Kasumi-1 (cell line): Measurements from ENCODE around the gene KLK13.

ENCODE experiments used
- DNase-seq, 2 experiments: peaks; one replicate each; lab custom pipeline; 2025; lab: John Stamatoyannopoulos, UW

KLK13 gene

DNA sequence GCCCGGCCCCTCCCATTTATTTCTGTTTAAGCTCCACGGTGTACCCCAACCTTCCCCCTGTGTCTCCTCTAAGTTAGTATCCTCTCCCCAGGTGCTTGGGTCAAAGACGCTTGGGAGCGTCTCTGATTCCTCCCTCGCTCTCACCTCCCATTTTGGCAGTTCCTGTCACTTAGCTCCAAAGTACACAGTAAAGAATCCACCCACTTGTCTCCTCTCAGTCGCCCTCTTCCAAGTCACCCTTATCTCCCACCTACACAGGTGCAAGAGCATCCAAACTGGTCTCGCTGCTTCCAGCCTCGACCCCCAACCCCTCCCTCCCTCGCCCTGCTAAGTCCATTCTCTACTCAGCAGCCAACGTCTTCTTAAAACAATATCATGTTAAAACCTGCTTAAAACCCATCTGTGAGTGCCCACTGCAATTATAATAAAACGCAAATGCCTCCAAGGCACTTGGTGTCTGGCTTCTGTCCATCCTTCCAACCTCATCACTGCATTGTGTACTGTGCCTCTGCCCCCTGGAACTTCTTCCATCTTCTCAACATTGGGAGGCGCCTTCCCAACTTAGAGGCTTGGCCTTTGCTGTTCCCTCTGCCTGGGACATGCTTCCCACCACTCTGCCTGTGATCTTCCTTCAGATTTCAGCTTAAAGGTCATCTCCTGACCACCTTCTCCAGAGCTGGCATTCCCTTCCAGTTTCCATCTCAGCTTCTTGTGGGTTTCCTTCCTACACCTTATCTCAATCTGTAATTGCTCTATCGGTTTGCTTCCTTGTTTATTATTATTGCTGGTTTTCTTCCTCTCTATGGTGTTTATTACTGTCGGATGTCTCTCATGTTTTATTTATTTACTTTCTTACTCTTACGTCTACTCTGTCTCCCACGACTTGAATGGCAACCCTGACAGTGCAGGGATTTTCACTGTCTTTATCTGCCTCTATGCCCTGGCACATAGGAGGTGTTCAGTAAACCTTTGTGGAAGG, 27.3 kb upstream of the KLK13 start:
- no peak for DNase-seq

DNA sequence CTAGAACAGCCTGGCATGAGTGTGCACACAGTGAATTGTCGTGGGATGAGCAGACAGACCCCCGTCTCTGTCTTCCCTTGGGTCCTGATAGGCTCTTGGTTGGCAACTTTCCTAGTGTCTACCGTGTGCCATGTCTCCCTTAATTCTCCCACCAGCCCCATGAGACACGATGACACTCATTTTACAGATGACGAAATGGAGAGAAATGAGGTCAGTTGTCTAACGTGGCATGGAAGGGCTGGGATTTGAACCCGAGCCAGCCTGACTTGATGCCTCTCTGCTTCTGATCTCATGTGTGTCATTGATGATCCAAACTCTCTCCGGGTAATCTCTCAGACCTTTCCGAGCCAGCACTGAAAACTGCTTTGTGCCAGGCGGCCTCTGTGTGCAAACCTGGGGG, 26.2 kb upstream of the KLK13 start:
- DNase-seq, result no peak

DNA sequence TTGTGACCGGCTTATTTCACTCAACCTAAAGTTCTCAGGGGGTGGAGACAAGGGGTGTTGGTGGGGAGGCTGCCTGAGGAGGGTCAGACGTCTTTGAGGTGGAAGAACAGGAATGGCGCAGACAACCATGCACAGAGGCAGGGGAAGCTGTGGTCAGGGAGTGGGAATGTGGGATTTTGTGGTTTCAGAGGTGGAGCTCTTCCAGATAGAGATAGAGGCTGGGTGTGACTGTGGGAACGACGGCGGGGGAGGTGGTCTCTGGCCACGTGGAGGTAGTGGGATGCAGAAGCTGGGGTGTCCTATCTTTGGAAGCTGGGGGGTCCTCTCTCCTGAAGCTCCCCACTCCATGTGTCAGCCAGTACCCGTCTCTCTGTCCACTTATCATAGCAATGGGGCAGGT, 25.6 kb upstream of the KLK13 start:
- DNase-seq, result no peak

DNA sequence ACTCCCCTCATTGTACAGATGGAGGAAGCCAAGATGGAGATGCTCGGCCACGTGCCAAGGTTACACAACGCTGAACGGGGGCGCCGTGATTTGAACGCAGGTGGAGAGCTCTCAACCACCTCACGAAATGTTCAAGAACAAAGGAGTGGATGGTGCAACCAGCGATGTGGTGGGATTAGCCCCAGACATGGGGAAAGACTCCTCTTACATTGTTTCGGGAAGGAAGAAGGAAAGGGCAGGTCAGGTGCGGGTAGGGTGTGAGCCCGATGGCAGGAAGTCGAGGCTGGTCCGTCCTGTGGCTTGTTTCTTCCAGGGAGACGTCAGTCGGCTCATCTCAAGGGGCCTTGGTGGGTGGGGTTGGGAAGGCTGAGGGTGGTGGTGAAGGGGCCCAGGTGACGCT, 24.9 kb upstream of the KLK13 start:
- DNase-seq, result no peak

DNA sequence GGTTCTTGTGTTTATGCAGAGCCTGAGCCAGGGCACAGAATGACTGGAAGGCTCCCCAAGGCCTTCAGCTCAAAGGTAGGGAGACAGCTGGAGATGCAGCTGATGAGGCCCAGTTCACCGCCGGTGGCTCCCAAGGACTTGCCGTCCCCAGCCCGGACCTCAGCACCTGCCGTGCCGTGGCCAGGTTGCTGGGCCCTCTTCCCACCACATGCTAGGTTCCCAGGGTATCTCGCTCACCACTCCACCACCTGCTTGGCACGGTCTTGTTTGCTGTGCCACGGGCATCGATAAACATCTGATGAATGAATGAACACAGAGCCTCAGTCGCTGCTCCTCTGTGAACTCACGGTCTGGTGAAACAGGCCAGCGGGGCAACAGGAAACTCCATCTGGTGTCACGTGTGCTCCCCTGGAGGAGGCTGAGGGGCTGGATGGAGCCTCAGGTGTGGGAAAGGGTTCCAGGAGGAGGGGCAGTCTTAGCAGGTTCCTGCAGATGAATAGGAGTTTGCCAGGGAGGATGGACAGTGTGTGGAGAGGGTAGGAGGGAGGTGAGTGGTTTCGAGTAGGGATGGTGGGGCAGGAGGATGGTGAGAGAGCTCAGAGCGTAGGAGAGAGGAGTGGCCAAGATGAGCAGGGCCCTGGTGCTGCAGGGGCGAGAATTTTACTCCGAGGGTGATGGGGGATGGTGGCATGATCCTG, 21.4 kb upstream of the KLK13 start:
- DNase-seq, result no peak

DNA sequence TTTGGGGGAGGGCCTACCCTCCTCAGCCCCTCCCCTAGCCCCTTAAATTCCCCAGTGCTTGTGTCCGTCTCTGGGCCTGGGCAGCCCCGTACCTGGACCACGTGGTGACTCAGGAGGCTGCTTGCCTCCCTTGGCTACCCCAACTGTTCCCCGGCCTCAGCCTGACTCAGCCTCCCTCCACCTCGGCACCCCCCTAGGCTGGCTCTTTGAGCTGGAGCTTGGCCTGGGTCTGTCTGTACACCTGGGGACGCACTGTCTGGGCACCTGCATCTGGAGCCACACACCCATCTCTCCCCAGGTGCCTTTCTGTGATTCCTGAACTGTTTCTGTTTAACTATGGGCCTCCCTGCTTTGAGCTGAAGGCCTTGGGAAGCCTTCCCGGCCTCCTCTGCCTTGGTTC, 19.6 kb upstream of the KLK13 start:
- no peak for DNase-seq

DNA sequence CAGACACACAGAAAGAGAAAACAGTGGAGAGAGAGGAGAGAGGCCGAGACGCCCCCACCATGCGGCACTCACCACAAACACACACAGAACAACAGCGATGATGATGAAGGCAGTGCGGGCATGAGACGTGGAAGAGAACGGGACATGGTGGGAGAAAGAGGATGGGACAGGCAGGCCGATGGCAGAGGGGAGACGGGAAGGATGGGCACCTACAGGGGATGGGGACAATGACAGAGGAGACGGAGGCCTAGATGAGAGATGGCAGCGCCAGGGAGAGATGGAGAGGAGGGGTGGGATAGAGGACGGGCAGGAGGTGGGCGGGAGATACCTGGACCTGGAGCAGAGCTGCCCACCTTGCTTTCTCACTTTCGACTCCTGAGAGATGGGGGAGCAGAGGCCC, 18.9 kb upstream of the KLK13 start:
- no peak for DNase-seq

DNA sequence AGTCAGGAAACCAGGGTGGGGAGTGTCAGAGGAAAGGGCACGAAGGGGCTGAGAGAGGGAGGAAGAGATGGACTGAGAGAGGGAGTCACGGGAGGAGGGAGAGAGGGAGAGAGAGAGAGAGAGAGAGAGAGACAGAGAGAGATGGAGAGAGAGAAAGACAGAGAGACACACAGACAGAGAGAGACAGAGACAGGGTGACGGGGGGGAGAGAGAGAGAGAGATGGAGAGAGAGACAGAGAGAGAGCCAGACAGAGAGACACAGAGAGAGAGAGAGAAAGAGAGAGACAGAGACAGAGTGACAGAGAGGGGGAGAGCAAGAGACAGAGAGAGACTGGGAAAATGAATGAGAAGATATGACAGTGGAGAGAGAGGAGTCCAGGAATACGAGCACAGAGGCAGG, 18.3 kb upstream of the KLK13 start:
- no peak for DNase-seq

DNA sequence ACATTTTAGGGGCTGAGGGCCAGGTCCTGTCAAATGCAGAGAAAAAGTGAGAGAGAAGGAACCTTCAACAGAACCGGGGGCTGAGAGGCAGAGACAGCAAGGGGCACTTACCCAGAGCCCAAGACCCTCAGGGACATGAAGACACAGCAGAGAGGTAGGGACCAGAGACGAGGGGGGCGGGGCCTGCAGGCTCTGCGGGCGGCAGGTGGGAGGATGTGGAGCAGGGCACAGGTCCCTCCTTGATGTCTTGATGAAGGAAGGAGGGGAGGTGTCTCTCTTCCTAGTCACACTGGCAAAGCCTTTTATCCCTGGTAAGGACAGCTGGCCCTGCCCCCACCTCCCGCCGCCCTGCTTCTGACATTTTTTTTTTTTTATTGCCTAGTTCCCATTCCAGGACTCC, 17.7 kb upstream of the KLK13 start, which contains the start of gene KLK14:
Gene KLK14, minus strand, starts transcription at position 277 of the 400 bp plus-strand sequence. Its CDS starts 273 bp downstream, at position 4.
- DNase-seq, result no peak

DNA sequence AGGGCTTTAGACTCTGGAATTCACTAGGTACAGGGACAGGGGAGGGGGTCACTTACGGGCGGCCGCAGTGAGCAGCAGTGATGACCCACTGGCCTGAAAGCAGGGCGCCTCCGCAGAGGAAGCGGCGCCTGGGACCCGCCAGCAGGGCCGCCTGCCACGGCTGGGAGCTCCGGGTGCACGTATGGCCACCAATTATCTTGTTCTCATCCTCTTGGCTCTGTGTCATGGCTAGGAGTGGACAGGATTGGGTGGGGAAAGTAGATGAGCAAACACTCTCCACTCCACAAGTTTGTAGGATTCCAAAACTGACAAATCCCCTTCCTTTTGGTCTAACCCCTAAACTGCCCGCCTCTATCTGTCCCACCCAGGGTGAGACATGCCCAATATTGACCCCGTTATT, 16.6 kb upstream of the KLK13 start:
- no peak for DNase-seq

DNA sequence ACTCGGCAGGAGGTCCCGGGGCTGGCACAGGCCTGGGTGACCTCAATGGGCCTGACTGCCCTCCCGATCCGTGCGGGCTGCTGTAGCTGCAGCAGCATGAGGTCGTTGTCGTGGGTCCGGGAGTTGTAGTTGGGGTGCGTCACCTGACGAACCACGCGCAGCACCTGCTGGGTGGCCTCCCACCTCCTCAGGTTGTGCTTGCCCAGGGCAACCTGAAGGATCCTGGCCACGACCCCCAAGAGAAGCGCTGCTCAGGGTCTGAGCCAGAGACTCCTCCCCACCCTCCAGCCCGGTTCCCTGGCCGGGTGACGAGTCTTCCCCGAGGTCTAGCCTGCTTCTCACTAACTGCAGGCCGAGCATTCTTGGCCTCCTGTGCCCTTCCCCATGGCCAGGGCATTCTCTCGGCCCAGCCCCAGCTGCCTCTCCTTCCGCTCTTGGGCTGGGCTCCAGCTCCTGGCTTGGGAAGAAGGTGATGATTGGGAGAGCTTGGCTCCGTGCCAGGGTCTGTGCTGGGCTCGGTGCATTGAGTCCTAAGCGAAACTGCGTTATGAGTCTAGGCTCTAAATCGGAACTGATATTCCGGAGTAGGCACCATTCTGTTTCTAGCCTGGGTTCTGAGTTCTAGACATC, 14.7 kb upstream of the KLK13 start:
- no peak for DNase-seq

DNA sequence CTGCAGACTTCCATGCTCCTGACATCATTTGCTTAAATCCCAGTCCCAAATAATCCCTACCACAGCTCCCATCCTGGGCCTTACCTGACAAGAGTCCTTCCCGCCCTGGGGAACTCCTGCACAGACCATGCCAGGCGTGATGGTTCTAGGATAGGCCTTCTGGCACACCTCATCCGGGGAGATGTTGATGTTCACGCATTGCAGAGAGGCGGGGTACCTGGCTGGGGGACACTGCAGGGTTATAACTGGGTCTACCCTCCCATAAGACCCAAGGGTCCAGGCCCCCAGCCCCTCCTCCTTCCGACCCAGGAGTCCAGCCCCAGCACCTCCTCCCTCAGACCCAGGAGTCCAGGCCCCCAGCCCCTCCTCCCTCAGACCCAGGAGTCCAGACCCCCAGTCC, 13.8 kb upstream of the KLK13 start:
- no peak for DNase-seq

DNA sequence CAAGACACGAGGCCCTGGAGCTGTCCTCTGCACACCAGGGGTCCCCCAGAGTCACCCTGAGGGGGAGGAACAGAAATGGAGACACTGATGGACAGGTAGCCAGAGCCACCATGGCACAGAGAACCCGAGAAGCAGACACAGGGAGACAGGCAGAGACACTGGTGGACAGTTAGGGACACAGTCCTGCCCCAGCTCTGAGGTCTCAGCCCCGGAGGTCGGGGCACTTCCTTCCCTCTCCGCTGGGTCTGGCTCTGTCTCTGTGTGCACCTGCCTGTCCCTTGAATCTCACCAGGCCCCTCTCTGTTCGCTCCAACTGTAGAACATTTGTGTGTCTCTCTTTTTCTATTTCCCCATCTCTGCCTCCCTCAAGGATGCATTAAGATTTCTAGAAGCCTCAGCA, 13.2 kb upstream of the KLK13 start:
- DNase-seq, result no peak

DNA sequence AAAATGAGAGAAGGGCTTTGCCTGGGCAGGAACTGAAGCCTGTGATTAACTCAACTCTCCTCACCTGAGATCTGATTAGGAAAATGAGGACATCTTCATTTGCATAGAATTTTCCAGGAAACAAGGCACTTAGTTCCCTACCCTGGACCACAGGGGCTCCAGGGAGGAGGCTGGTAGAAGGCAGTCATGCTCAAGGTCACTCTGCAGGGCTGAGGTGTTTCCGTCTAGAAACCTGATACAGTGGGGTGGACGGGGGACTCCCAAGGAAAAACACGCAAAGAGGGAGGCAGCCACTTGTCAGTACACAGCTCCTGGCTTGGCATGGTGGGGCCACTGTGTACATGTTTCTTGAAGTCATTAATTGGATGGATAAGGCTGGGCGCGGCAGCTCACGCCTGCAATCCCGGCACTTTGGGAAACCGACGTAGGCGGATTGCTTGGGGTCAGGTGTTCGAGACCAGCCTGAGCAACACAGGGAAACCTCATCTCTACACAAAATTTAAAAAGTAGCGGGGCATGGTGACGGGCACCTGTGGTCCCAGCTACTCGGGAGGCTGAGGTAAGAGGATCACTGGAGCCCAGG, 11.8 kb upstream of the KLK13 start:
- no peak for DNase-seq

DNA sequence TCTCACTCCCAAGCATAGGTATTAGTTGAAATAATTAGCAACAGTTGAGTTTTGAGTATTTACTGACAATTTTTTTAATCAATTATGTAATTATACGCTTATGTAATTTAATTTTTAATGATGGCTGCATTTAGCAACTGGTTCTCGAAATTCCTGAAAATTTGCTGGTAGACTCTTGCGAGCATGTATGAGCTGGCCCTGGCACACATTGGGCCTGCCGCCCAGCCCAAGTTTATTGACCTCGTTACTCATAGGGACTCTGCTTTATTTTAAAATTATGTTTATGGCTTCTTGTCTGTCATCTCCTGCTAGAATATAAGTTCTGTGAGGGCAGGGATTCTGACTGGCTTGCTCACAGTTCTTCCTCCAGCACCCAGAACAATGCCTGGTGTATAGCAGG, 11.1 kb upstream of the KLK13 start:
- no peak for DNase-seq

DNA sequence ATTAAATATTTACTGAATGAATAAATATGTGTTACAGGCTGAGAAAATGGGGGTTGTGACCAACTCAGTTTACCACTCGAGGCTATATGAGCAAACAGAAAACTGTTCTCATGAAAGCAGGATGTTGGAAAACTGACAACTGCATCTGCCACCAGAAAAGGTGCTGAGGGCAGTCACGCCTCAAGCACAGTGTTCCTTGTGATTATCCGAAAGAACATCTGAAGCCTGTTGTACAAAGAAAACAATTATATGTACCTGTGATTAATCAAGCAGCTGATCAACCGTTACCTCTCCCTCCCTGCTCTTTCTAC, 6.2 kb upstream of the KLK13 start:
- DNase-seq, result no peak

DNA sequence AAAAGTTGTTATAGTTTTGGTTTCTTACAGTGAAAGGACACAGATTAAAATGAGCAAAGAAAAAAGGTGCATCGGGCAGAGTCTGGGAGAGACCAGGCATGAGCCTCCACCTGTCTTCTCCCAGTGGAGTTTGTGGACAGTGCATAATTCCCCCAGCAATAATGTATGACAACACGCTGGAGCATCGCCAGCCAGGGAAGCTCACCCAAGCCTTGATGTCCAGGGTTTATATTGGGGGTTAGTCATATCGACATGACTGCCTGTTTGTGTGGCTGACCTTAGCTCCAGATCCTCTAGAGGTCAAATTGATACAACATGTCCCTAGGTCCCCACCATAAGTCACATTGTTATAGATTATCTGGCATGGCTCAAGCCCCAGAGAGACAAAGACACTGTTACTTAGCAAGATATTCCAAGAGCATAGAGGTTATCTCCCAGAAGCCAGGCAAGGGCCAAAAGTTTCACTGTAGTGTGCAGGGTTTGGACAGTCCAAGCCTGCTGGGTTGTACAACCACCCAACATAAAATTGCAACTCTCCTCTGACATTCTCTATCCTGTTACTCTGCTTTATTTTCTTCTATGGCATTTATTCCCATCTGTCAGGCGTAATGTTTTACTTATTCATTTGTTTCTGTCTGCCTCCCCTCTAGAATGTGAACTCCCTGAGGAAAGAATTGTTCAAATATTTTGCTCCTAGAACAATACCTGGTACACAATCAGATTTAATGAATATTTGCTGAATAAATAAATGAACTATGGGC, 5.6 kb upstream of the KLK13 start:
- no peak for DNase-seq

DNA sequence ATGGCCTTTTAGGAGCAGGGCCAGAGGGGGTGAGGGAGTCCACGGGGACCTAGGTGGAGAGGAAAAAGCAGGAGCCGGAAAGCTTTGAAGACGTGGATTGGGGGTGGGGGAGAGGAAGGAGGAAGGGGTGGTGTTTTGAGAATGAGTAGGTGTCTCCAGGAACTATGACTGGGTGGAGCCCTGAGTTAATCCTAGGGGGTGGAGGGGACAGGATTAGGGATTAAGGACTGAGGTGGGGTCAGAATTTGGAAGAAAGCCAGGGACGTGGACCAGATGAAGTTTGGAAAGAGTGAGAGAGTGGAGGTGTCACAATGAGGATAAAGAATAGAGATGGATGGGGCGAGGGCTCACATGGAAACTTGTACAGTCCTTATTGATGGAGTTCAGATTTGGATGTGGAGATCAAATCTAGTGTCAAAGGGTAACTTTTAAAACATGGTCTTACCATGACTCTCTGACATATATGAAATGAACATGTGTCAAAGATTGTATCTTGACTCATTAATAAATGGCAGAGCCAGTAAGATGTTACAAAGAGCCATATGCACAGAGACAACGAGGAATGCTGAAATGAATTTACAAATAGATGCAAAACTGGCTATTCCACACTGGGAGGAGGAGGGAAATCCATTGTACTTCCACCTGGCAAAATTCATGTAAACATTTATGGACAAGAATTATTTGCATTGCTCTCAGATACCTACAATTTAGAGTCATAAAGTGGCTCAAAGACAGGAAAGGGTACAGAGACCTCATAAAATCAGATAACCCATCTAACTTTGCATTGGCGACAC, 1.7 kb upstream of the KLK13 start:
- DNase-seq, result no peak

DNA sequence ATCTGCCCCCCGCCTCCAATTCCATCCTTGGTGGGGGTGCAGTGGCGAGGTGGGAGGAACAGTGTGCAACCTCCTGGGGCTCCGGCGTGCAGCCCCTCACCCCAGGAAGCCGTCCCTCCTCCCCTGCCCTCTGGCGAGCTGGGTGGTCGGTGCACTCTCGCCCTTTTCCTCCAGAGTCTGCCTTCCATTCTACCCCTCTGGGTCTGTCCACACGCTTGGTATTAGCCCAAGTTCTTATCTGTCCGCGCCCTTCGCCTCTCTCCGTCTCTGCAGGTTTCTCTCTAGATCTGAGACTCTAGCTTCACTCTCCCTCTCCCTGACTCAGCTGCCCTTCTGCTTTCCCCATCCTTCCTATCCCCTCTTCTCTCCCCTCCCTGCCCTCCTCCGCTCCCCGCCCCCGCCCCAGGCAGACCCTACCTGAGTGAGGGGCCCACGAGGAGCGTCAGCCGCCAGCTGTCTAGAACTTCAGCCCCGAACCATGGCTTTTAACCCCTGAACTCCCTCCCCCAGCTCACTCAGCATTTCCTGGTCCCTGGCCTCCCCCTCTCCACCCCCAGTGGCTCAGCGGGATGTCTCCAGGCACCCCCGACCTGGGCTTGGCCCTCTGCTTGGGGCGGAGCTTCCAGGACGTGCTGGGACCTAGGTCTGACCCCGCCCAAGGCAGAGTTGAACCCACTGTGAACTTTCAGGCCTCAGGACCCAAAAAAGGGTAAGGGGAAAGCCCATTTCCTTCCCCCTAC, 499 bp upstream of the KLK13 start:
- DNase-seq, result no peak

DNA sequence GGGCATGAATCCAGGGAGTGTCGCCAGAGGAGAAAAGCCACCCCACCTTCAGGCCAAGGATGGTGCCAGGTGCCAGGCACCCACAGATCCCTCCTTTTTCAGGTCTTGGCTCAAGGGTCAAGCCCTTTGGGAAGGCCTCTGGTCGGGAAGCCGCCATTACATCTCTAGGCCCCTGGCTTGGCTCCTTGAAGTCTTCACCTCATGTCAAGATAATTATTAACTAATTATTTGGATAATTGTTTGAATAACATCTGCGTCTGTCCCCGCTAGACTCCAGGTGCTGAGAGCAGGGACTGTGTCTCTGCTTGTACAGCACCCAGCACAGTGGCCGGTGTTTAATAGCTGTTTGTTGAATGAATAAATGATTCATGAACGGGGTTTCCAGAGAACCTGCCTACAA, 1.2 kb downstream of the KLK13 start:
- no peak for DNase-seq
